Loucy (cell line): ENCODE measurements around the gene MSX1.

Experiments
- CTCF ChIP-seq: fragments of 200-600 bp; sonication (generic); conservative IDR thresholded peaks from 2 replicates; pipeline ENCODE4 v1.5.1; 2014; ENCODE audit warnings: mild to moderate bottlenecking, antibody characterized with exemption, low read length
- EZH2phosphoT487 ChIP-seq: fragments of 200-600 bp; IDR thresholded peaks from 2 replicates; pipeline ENCODE4 v1.6.1; 2018; ENCODE audit warnings: antibody characterized with exemption, mild to moderate bottlenecking, moderate library complexity, borderline replicate concordance

- TF ChIP-seq CTCF (peak; percentile 48), EZH2phosphoT487 (no peak)
These were observed 21.0 kb downstream of the MSX1 start for GRCh38 chr4:4880492-4880891.
